Measurements from ENCODE around the gene AGBL5. TPM values are rescaled to one million over a fixed set of nuclear protein-coding genes. Genes with fewer than 3 reads are reported as not detected.
"Not testable (repeated sequence)": the region's sequence is repeated elsewhere in the genome, so short reads cannot be mapped to it uniquely, and the experiment has no call there.

Gene AGBL5
- total RNA-seq, 1 experiment from 2014 or later: 41.8 TPM

DNA sequence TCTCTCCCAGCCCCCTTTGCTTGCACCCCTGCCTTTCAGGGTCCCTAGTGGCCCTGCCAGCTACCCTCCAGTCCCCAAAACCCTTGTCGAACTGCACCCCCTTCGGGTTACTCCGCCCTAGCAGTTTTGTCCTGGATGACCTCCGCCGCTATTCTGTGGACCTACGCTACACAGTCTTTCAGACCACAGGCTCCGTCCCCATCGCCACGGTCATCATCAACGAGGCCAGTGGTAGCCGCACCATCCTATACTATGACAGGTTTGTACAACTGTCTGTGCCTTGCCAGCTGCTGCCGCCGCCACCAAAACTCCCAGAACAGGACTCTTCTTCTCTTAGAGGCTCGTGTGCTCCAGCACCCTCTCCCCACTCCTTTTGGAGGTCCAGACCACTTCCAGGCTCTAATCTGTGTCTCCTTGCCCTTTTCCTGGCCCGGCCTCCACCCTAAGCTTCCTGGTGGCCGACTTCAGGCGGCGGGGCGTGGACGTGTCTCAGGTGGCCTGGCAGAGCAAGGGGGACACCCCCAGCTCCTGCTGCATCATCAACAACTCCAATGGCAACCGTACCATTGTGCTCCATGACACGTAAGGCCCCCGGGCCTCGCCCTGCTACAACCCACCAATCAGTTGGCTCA is 43.0 kb downstream of the AGBL5 start:
- in situ Hi-C loops (cut with HindIII; ENCODE audit: low pct_unique_long_range_greater_than_20kb, low sequenced_read_pairs): loop anchor here (25.0 kb wide), 1 partner anchor 168 kb away; the partner anchor contains the start of gene SLC30A3
- DNase-seq (ENCODE audit: low read depth): no peak

DNA sequence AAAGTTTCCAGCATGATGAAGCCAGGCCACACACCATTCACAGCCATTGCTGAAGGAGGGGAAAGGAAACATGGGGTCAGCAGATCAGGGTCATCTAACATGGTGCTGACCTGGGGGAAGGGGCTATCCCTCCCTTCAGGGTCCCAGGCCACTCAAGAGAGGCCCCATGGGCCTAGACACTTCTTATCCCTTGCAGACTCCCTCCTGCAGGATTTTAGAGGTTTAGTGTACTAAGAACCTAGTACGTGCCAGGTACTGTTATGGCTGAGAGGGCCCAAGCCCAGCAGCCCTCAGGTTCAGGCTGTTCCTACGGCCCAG is 43.9 kb downstream of the AGBL5 start:
- in situ Hi-C loops (cut with HindIII; ENCODE audit: low pct_unique_long_range_greater_than_20kb, low sequenced_read_pairs): loop anchor here (25.0 kb wide), 1 partner anchor 167 kb away; the partner anchor contains the start of gene SLC30A3
- no peak for DNase-seq (ENCODE audit: low read depth)

DNA sequence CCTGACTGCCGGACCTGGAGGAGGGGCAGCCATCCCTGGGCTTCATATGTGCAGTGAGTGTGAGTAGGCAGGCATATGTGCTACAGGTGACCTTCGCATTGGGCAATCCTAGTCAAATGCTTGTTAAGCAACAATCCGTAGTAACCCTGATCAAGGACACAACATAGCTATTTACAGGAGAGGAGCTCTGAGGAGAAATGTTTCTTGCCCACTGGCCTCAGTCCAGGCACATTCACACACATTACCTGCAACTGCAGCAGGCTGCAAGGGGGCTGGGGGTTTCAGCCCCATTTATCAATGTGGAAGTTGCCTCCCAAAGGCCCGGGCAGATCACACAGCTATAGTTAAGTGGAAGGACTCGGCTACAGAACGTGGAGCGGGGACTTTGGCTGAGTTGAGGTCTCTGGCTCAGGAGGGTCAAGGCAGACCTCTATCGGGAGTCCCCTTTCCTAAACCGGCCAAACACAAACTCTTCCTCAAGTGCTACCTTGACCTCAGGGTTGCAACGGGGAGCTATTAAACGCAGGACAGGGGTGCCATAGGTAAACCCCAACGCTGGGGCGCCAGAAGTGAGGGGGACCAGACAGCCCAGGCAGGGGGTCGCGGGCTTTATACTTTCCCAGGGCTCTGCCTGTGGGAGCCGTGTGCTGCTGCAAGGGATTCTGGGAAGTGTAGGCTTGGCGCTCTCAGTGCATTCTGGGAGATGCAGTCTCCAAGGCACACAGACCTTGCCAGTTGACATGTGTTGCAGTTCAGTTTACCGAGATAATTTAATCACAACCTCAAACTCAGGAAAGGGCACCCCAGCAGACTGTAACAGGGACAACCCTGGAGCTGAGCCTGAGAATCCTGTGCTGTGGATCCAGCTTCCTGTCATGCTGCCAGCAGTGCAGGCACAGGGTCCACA is 44.5 kb downstream of the AGBL5 start:
- in situ Hi-C loops (cut with HindIII; ENCODE audit: low pct_unique_long_range_greater_than_20kb, low sequenced_read_pairs): loop anchor here (25.0 kb wide), 1 partner anchor 166 kb away; the partner anchor contains the start of gene SLC30A3
- peak; percentile 14 for DNase-seq (ENCODE audit: low read depth)

GRCh38 chr2:27096748-27097297 is 45.4 kb downstream of the AGBL5 start:
- in situ Hi-C loops (cut with HindIII; ENCODE audit: low pct_unique_long_range_greater_than_20kb, low sequenced_read_pairs): loop anchor here (25.0 kb wide), 1 partner anchor 165 kb away; the partner anchor contains the start of gene SLC30A3
- DNase-seq (ENCODE audit: low read depth): no peak

- no peak for DNase-seq (ENCODE audit: low read depth)
- in situ Hi-C loops (cut with HindIII; ENCODE audit: low pct_unique_long_range_greater_than_20kb, low sequenced_read_pairs): loop anchor here (25.0 kb wide), 1 partner anchor 165 kb away; the partner anchor contains the start of gene SLC30A3
Measured at GRCh38 chr2:27097341-27097740, 45.9 kb downstream of the AGBL5 start.

DNA sequence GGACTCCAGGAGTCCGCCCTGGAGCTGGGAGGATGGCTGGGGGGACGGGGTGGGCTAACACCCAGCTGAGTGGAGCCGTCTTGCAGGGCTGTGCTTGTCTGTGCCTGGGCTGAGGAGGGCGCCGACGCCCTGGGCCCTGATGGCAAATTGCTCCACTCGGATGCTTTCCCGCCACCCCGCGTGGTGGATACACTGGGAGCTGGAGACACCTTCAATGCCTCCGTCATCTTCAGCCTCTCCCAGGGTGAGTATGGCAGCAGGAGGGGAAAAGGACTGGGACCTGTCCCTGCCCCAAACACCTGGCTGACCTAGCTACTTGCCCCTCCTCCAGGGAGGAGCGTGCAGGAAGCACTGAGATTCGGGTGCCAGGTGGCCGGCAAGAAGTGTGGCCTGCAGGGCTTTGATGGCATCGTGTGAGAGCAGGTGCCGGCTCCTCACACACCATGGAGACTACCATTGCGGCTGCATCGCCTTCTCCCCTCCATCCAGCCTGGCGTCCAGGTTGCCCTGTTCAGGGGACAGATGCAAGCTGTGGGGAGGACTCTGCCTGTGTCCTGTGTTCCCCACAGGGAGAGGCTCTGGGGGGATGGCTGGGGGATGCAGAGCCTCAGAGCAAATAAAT is 48.0 kb downstream of the AGBL5 start:
- in situ Hi-C loops (cut with HindIII; ENCODE audit: low pct_unique_long_range_greater_than_20kb, low sequenced_read_pairs): loop anchor here (25.0 kb wide), 1 partner anchor 163 kb away; the partner anchor contains the start of gene SLC30A3
- no peak for DNase-seq (ENCODE audit: low read depth)

DNA sequence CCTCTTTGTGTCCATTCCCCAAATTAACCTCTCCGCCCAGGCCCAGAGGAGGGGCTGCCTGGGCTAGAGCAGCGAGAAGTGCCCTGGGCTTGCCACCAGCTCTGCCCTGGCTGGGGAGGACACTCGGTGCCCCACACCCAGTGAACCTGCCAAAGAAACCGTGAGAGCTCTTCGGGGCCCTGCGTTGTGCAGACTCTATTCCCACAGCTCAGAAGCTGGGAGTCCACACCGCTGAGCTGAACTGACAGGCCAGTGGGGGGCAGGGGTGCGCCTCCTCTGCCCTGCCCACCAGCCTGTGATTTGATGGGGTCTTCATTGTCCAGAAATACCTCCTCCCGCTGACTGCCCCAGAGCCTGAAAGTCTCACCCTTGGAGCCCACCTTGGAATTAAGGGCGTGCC is 48.6 kb downstream of the AGBL5 start:
- in situ Hi-C loops (cut with HindIII; ENCODE audit: low pct_unique_long_range_greater_than_20kb, low sequenced_read_pairs): no loop called here
- DNase-seq (ENCODE audit: low read depth): no peak

DNA sequence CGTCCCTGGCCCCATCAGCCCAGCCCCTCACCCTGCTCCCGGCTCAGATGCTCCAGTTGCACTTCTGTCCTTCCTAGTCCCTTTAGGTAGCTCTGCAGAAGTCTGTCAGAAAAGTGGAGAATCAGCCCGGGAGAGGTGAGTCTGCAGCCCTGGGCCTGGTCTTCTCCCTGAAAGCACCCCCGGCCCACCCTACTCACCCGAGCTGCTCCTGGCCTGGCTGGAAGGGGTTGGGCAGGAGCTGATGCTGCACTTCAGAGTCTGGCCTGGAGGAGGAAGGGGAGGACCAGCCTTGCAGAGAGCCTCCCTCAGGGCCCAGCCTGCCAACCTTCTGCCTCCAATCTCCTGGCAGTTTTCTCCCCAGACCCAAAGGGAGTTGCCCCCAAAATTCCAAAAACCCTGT is 50.9 kb downstream of the AGBL5 start:
- DNase-seq (ENCODE audit: low read depth): no peak
- in situ Hi-C loops (cut with HindIII; ENCODE audit: low pct_unique_long_range_greater_than_20kb, low sequenced_read_pairs): no loop called here

- in situ Hi-C loops (cut with HindIII; ENCODE audit: low pct_unique_long_range_greater_than_20kb, low sequenced_read_pairs): no loop called here
- no peak for DNase-seq (ENCODE audit: low read depth)
Measured at GRCh38 chr2:27105981-27106380, 54.5 kb downstream of the AGBL5 start.

- in situ Hi-C loops (cut with HindIII; ENCODE audit: low pct_unique_long_range_greater_than_20kb, low sequenced_read_pairs): no loop called here
- no peak for DNase-seq (ENCODE audit: low read depth)
Measured at GRCh38 chr2:27108221-27108620, 56.8 kb downstream of the AGBL5 start.

DNA sequence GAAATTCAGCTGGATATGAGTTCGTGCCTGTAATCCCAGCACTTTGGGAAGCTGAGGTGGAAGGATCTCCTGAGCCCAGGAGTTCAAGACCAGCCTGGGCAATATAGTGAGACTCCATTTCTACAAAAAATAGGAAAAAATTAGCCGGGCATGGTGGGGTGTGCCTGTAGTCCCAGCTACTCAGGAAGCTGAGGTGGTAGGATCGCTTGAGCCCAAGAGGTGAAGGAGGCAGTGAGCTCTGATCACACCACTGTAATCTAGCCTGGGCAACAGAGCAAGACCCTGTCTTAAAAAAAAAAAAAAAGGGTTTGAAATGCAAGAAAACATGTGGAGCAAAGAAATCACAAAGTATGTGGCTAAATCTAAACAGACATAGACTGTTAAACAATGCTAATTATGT is 57.6 kb downstream of the AGBL5 start:
- no peak for DNase-seq (ENCODE audit: low read depth)
- in situ Hi-C loops (cut with HindIII; ENCODE audit: low pct_unique_long_range_greater_than_20kb, low sequenced_read_pairs): no loop called here

- DNase-seq (ENCODE audit: low read depth); in situ Hi-C loops (cut with HindIII; ENCODE audit: low pct_unique_long_range_greater_than_20kb, low sequenced_read_pairs): not testable (repeated sequence)
Measured at GRCh38 chr2:27110603-27111352, 59.3 kb downstream of the AGBL5 start.

- DNase-seq (ENCODE audit: low read depth); in situ Hi-C loops (cut with HindIII; ENCODE audit: low pct_unique_long_range_greater_than_20kb, low sequenced_read_pairs): not testable (repeated sequence)
Measured at GRCh38 chr2:27111392-27112078, 60.1 kb downstream of the AGBL5 start.

DNA sequence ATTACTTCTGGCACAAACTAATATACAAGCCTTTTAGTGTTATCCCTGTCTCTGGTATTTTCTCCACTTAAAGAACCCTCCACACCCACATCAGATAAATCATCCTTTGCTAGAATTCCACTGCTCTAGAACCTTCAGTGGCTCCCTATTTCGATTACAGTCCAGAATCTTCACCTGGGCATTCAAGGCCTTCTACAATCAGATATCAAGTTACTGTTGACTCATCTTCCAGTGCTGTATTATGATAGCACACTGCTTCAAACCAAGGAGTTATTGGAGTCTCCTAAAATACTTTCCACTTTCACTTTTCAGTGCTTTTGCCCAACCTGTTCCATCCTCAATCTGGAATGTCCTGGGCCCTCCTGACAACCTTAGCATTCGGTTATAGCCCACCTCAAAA is 64.1 kb downstream of the AGBL5 start:
- in situ Hi-C loops (cut with HindIII; ENCODE audit: low pct_unique_long_range_greater_than_20kb, low sequenced_read_pairs): no loop called here

GRCh38 chr2:27117995-27118524 is 66.6 kb downstream of the AGBL5 start:
- DNase-seq (ENCODE audit: low read depth): no peak
- in situ Hi-C loops (cut with HindIII; ENCODE audit: low pct_unique_long_range_greater_than_20kb, low sequenced_read_pairs): no loop called here

More for the DNA sequence above, 64.1 kb downstream of the AGBL5 start:
- DNase-seq (ENCODE audit: low read depth): no peak

DNA sequence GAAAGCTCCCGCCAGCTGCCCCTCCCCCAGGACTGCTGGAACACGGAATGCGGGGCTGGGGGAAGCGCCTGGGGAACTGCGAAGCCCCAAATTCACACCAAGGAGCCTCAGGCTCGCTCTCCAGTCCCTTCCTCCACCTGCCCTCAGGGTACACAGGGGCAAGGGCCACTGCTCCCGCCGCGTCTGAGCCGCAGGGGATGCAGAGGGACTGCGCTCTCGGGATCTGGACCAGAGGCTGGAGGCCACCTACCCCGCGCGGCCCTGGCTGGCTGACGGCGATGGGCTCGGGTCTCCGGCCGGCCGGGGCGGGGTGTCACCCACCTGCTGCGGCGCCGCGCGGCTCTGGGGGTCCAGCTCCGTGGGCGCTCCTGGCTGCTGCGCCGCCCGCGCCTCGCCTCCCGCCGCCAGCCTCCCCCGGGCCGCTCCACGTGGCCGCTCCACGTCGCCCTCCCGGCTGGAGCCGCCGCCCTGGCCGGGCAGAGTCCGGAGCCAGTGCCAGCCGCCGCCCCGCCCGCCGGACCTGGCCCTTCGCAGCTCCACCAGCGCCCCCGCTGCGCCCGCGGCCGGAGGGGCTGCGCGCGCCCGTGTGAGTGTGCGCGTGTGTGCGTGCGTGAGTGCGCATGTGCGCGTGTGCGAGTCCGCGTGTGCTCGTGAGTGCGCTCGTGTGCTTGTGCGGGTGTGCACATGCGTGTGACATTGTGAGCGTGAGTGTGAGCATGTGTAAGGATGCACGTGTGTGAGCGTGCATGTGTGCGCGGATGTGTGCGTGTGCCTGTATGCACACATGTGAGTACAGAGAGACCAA is 67.3 kb downstream of the AGBL5 start, which contains the start of gene CGREF1:
CGREF1 (minus strand) TSS at position 604 of the 805 bp plus-strand sequence. CDS start 14,762 bp downstream, outside the sequence.
- in situ Hi-C loops (cut with HindIII; ENCODE audit: low pct_unique_long_range_greater_than_20kb, low sequenced_read_pairs): no loop called here
- DNase-seq (ENCODE audit: low read depth): no peak

Data from Caki2 (cell line).